Testis (tissue), 2 donors: ENCODE measurements around the gene CDC42.

ENCODE experiments used
- POLR2A ChIP-seq: fragments of 450-650 bp; IDR thresholded peaks from one replicate; pipeline ENCODE4 v1.6.1; 2017; ENCODE audit warnings: antibody characterized with exemption, mild to moderate bottlenecking, moderate library complexity
- TF ChIP-seq, protein P1 (sequence below), 3 experiments: fragments of 450-650 bp in 2 of 3; fragments of 200-600 bp in 1 of 3; sonication (generic) in 1 of 3; IDR thresholded peaks; one replicate each; pipeline ENCODE4 v1.5.1; 2016 to 2019; ENCODE audit warnings: antibody characterized with exemption in 3 of 3, mild to moderate bottlenecking in 2 of 3, moderate library complexity in 1 of 3

DNA sequence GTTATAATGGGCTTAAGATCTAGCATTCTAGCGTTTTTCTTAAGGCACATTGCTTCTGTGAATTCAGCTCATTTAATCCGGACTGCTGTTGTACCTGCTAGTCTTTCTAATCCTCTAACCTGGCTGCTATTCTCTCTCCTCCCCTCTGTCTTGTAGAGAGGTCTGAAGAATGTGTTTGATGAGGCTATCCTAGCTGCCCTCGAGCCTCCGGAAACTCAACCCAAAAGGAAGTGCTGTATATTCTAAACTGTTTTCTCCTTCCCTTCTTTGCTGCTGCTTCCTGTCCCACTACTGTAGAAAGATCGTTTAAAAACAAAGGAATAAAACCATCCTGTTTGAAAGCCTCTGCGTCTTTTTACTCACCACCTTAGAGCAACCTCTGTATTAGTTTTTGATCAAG, 37.3 kb downstream of the CDC42 start:
- TF ChIP-seq, protein P1, sequence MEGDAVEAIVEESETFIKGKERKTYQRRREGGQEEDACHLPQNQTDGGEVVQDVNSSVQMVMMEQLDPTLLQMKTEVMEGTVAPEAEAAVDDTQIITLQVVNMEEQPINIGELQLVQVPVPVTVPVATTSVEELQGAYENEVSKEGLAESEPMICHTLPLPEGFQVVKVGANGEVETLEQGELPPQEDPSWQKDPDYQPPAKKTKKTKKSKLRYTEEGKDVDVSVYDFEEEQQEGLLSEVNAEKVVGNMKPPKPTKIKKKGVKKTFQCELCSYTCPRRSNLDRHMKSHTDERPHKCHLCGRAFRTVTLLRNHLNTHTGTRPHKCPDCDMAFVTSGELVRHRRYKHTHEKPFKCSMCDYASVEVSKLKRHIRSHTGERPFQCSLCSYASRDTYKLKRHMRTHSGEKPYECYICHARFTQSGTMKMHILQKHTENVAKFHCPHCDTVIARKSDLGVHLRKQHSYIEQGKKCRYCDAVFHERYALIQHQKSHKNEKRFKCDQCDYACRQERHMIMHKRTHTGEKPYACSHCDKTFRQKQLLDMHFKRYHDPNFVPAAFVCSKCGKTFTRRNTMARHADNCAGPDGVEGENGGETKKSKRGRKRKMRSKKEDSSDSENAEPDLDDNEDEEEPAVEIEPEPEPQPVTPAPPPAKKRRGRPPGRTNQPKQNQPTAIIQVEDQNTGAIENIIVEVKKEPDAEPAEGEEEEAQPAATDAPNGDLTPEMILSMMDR (IDR thresholded peaks at IDR 0.05), result no peak
- no peak for TF ChIP-seq POLR2A
